MG63 (cell line): ENCODE data around the gene SLC35B3. TPM values are rescaled to one million over a fixed set of nuclear protein-coding genes. Genes with fewer than 3 reads are reported as not detected.
"Not testable (repeated sequence)": the region's sequence is repeated elsewhere in the genome, so short reads cannot be mapped to it uniquely, and the experiment has no call there.

Experiments used
- DNase-seq: peaks from one replicate; pipeline ENCODE4 v3.0.0-alpha.2; 2020
- H3K27me3 ChIP-seq: fragments of 250-450 bp; sonication (Bioruptor Pico); 2 replicates; pipeline ENCODE4 v1.5.1; 2020; ENCODE audit warnings: mild to moderate bottlenecking, moderate library complexity
- H3K36me3 ChIP-seq: fragments of 250-450 bp; sonication (Bioruptor Pico); 2 replicates; pipeline ENCODE4 v1.5.1; 2020; ENCODE audit warnings: mild to moderate bottlenecking, moderate library complexity
- H3K4me3 ChIP-seq: fragments of 250-450 bp; sonication (Bioruptor Pico); 2 replicates; pipeline ENCODE4 v1.5.1; 2020; ENCODE audit warnings: mild to moderate bottlenecking, moderate library complexity
- H3K9me3 ChIP-seq: fragments of 250-450 bp; sonication (Bioruptor Pico); 2 replicates; pipeline ENCODE4 v1.5.1; 2020; ENCODE audit warnings: mild to moderate bottlenecking, moderate library complexity
- total RNA-seq: library from RNA; depleted of rRNA; stranded (reverse); fragments of >200 nt; shearing (Covaris generic); gene quantifications from 2 replicates; pipeline ENCODE4 v1.2.3, GENCODE V29; 2014; ENCODE audit warnings: low replicate concordance; rRNA removed

SLC35B3 gene
- total RNA-seq, result 5.2 and 13.4 TPM in 2 replicates

DNA sequence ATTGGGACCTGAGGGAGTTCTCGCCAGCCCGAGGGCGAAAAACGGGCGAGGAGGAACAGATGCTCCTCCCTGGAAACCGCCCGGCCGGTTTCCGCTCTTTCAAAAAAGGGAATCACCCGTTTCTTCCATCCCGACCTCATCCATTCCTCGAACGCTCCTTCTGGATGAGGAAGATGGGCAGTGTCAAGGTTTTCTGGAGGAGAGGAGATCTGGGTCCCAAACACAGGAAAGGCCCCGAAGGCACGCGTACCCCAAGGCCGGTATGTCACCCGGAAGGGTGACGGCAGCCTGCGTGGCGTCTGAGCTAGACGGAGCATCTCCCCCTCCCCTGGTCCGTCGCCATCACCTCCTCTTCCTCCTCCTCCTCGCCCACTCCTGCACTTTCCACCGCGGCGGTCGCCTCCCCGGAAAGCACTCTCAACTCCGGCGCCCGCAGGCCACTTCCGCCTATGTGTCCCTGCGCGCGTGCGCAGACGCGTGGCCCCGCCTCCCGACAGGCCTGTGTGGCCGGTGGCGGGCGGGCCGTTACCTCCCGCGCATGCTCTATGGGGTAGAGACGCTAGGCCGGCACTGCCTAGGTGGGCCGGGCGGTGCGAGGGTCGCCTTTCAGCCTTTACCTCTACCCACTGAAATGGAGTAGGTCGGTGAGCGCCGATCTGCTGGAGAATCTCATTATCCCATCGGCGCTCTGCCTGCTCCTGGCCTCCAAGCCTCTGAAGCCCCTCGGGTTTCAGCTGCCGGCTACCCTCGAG lies at the start of gene SLC35B3:
Gene SLC35B3, minus strand, starts transcription at position 453 of the 752 bp plus-strand sequence.
- peak; percentile 95 for DNase-seq
- H3K36me3 ChIP-seq, result peaks cover 22% of the 10 kb centered on the region
- H3K27me3 ChIP-seq, result no peaks in the 10 kb centered on the region
- H3K9me3 ChIP-seq, result no peaks in the 10 kb centered on the region; the same call in 1 of the 2 replicates
- peak within 1 kb of the TSS; percentile 97 for H3K4me3 ChIP-seq

DNA sequence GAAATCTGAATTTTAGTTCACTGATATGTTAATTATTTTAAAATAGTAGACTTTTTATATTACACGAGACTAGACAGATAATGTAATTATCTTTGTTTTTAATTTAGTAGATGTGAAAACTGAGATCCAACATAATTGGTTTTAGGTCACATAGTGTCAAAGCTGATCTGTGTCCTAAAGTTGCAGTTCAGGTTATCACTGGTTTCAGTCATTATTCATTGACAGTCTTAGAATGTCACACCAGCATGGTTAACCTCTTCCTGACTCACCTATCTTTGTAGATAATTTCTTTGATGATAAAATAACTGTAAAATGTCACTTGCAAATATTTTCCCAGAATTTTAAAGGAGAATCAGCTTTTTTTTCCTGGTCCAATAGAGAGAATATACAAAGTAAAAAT lies 48.3 kb upstream of the SLC35B3 start:
- no peaks in the 10 kb centered on the region for H3K36me3 ChIP-seq
- H3K4me3 ChIP-seq, result no peak overlapping the region
- H3K9me3 ChIP-seq, result peaks cover 1% of the 10 kb centered on the region; the same call in 1 of the 2 replicates
- no peaks in the 10 kb centered on the region for H3K27me3 ChIP-seq
- DNase-seq, result no peak

DNA sequence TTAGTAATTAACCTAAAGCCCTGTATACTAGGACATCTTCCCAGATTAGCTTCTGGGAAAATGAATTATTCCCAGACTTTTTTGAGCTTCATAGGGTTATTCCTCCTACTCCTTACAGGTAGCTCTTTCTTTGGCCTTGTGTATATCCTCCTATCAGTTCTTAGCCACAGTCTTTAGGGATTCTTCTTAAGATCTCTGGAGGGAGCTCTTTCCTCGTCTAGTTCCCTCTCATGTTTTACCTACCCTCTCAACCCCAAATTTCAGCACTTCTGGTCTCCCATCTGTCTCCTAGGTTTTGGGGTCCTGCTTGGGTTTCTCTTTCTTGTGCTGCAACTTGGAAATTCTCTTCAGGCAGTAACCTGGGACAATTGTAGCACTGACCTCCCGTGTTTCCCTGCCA lies 46.4 kb upstream of the SLC35B3 start:
- Histone ChIP-seq H3K4me3 (no peak overlapping the region), H3K9me3 (peaks cover 1% of the 10 kb centered on the region; the same call in 1 of the 2 replicates), H3K36me3 (no peaks in the 10 kb centered on the region), H3K27me3 (no peaks in the 10 kb centered on the region)
- no peak for DNase-seq

DNA sequence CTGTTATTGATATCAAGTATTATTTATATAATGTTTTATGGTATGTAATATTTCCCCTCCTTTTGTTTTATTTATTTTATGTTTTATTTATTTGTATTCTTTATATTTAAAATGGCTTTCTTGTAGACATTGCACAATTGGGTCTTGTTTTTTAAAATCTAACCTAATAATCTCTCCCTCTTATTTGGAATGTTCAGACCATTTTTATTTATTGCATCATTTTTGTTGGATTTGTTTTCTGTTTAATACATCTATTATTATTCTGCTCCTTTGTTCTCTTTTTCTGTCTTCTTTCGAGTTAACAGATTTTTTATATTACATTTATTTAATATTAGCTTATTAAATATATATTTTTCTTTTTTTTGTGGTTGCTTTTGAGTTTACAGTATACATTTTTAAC lies 43.1 kb upstream of the SLC35B3 start:
- DNase-seq, result no peak
- Histone ChIP-seq H3K9me3 (peaks cover 1% of the 10 kb centered on the region; the same call in 1 of the 2 replicates), H3K27me3 (no peaks in the 10 kb centered on the region), H3K4me3 (no peak overlapping the region), H3K36me3 (no peaks in the 10 kb centered on the region)

DNA sequence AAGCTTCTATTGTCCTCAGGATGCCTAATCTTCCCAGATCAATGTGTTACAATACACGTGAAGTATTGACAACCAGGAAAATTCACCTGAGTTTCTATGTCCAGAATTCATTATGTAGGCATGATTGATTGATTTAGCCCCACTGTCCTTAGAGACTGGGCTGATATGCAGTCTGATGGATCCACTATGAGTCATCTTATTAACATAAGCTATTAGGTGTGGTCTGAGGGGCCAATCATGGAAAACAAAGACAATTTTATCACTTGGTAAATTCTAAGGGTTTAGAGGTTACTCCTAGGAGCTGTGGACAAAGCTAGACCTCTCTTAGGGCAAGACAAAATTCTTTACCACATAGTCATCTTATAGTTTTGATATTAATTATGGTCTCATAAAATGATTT lies 41.3 kb upstream of the SLC35B3 start:
- Histone ChIP-seq H3K9me3 (peaks cover 1% of the 10 kb centered on the region; the same call in 1 of the 2 replicates), H3K36me3 (no peaks in the 10 kb centered on the region), H3K27me3 (no peaks in the 10 kb centered on the region), H3K4me3 (no peak overlapping the region)
- no peak for DNase-seq

DNA sequence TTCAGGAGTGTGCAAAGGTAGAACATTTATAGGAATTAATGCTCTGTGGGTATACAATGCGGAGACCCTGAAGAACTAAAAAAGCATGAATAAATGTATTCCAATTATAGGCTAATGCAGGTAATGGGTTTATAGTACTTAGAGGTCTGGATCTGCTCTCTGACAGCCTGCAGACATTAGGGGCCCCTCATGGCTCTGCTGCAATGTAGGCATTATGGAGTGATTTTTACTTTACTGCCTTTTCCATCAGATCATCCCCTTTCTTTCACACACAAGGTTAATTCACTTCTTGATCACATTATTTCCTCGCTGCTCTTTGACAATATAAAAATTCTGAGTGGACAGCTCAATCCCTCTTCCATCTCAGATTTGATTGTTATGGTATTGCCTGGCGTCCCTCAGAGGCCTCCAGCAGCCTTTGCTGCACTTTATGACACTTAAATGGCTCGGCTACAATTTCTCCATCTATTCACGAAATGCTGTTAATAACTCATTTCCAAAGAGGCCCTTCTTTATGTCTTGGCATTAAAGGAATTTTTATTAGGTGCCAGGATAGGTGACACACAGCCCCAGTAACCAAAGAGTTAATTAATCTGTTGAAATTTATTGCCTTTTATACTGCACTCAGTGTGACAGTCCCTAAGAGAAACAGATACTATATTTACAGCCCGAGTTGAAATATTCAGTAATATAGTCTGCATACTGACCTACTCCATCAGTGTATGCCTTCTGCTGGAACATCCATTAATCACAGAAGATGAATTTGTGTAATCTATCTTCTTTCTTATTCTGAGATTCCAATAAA lies 33.4 kb upstream of the SLC35B3 start:
- H3K4me3 ChIP-seq, result no peak overlapping the region
- no peaks in the 10 kb centered on the region for H3K9me3 ChIP-seq
- no peaks in the 10 kb centered on the region for H3K36me3 ChIP-seq
- no peak for DNase-seq
- peaks cover 3% of the 10 kb centered on the region; the same call in 1 of the 2 replicates for H3K27me3 ChIP-seq

DNA sequence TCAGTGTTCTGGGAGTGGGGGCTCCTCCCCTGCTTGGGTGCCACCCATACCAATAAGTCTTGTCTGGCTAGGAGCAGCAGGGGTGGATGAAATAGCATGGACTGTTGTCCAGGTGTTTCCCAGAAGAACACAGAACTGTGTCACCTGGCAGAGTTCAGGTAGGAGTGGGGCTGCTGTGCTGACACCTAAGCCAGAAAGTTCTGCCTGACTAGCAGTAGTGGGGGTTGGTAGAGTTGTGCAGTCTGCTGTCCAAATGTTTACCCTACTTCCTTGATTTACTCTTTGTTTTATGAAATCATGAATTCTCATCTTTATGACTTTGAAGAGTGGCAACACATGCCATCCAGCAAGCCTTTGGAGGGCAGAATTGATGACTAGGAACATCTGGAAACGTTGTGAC lies 27.3 kb upstream of the SLC35B3 start:
- no peaks in the 10 kb centered on the region for H3K9me3 ChIP-seq
- H3K27me3 ChIP-seq, result no peaks in the 10 kb centered on the region
- no peak for DNase-seq
- H3K36me3 ChIP-seq, result no peaks in the 10 kb centered on the region
- no peak overlapping the region for H3K4me3 ChIP-seq

DNA sequence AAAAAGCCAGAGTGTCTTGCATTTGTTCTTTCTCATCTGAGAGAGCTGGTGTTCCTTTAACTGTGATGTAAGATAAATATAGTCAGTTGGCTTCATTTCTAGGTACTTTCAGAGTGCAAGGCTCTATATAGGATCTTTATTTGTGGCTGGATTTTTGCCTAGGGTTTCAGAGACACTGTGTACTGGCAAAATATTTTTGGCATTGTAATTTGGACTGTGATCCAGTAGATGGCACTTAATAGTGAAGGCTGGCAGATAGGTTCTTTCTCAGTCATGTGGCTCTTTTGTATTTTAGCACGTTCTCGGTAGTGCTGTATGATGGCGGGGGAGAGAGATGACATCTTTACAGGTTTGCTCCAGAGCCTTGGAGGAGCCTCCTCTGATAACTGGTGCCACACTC lies 26.8 kb upstream of the SLC35B3 start:
- H3K36me3 ChIP-seq, result no peaks in the 10 kb centered on the region

DNA sequence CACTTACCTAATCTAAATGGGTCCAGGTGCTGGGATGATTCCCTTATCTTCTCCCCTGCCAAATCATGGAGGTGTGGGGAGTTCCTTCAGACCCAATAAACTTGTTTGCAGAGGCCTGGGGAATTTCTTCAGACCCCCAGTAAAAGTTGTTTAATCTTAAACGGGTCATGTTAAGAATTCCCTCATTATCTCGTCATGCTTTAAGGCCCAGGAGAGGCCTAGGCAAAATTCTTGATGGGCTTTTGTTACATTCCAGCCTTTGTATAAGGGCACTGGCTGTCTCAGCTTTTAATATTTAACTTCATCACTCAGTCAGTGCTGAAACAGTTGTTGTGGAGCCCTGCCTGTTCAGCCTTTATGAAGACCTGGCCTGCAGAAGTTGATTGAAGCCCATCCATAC lies 11.0 kb upstream of the SLC35B3 start:
- H3K4me3 ChIP-seq, result no peak overlapping the region

More for the DNA sequence above, 26.8 kb upstream of the SLC35B3 start:
- no peaks in the 10 kb centered on the region for H3K27me3 ChIP-seq
- no peak overlapping the region for H3K4me3 ChIP-seq
- DNase-seq, result no peak
- H3K9me3 ChIP-seq, result no peaks in the 10 kb centered on the region

DNA sequence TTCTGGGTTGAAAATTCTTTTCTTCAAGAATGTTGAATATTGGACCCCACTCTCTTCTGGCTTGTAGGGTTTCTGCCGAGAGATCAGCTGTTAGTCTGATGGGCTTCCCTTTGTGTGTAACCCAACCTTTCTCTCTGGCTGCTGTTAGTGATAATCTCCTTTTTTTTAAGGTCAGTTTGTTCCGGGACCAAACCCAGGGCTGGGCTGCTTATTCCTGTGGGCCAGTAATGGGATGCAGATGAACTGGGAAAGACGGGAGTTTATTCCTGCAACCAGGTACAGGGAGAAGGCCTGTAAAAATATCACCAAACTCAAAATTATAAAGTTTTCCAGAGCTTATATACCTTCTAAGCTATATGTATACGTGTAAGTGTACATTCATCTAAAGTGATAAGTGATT lies 10.6 kb upstream of the SLC35B3 start:
- not testable (repeated sequence) for H3K4me3 ChIP-seq, DNase-seq, H3K9me3 ChIP-seq, H3K27me3 ChIP-seq, H3K36me3 ChIP-seq

More for the DNA sequence above, 11.0 kb upstream of the SLC35B3 start:
- Histone ChIP-seq H3K36me3 (no peaks in the 10 kb centered on the region), H3K9me3 (no peaks in the 10 kb centered on the region), H3K27me3 (no peaks in the 10 kb centered on the region)
- DNase-seq, result no peak

DNA sequence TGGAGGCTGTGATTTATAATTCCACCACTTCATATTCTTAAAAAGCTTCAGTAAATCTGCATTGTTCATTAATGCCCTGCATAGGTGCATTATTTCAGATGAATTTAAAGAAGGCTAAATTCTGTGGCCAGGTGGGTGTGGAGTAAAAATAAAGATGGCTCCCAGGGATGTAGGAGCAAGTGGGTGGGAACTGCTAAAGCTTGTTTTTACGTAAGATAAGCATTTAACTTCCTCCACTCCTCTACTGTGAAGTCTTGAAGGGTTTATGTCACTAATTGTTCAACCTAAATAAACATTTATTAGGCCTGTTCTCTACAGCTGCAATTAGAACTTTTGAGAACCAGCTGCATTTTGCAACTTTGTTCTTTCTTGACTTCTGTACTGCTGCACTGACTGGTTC lies 6.8 kb upstream of the SLC35B3 start:
- H3K9me3 ChIP-seq, result no peaks in the 10 kb centered on the region
- no peaks in the 10 kb centered on the region for H3K27me3 ChIP-seq
- no peak for DNase-seq

DNA sequence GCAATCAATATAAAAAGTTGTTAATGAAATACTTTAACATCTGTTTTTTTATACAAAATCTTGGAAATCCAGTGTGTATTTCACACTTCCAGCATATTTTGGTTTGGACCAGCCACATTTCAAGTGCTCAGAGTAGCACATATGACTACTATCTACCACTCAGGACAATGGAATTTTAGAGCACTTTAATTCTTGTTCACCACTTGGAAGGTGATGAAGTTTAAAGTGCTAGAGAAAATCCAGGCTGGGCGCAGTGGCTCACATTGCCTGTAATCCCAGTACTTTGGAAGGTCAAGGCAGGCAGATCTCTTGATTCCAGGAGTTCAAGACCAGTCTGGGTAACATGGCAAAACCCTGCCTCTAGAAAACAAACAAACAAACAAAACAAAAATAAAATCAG lies 6.1 kb upstream of the SLC35B3 start:
- H3K27me3 ChIP-seq, result no peaks in the 10 kb centered on the region
- no peak overlapping the region for H3K4me3 ChIP-seq
- no peaks in the 10 kb centered on the region for H3K36me3 ChIP-seq
- H3K9me3 ChIP-seq, result no peaks in the 10 kb centered on the region
- DNase-seq, result no peak

More for the DNA sequence above, 6.8 kb upstream of the SLC35B3 start:
- Histone ChIP-seq H3K4me3 (no peak overlapping the region), H3K36me3 (no peaks in the 10 kb centered on the region)

DNA sequence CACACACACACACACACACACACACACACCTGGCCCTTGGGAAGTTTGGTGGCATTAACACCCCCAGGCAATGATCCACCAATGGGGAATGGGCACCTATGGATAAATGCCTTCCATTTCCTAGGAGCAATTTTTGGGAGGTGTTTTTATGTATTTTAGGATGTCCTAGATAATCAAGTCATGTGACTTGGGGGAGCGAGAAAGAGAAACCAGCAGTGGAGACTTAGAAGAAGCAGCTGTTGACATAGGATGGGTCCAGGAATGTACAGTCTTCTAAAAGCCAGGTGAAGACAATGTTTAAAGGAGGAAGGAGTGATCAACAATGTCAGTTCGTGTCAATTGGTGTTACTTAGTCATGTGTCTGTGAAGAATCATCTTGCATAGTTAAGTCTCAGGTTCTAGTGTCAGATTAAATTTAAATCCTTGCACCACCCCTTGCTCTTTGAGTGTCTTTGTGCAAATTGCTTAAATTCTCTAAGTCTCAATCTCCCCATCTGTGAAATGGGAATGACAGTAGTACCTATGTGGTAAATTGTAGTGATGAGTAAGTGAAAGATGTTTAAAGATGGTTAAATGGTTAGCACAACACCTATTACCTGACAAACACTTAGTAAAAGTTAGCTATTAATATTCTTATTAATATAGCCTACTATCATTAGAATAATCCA lies 4.4 kb upstream of the SLC35B3 start:
- Histone ChIP-seq H3K4me3 (no peak overlapping the region), H3K9me3 (no peaks in the 10 kb centered on the region), H3K36me3 (no peaks in the 10 kb centered on the region), H3K27me3 (no peaks in the 10 kb centered on the region)
- no peak for DNase-seq

DNA sequence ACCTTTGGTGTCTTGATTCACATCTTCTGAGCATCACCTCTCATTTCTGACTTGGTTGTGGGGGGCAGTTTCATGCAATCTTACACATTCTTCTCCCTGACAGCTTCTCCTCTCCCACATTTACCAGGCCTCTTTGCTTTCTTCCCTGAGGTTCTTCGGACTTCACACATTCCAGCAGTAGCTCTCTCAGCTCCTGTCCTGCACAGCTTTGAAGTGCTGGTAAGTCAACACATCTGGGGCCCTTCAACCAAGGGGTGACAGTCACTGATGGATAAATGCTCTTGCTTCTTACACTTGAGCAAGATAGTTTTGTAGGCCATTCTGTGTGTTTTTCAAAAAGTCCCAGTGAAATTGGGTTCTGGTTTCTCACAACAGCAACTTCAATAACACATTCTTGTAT lies 2.5 kb upstream of the SLC35B3 start:
- H3K4me3 ChIP-seq, result no peak overlapping the region
- no peak for DNase-seq
- peaks cover 8% of the 10 kb centered on the region; the same call in 1 of the 2 replicates for H3K36me3 ChIP-seq
- no peaks in the 10 kb centered on the region for H3K27me3 ChIP-seq
- no peaks in the 10 kb centered on the region; the same call in 1 of the 2 replicates for H3K9me3 ChIP-seq

DNA sequence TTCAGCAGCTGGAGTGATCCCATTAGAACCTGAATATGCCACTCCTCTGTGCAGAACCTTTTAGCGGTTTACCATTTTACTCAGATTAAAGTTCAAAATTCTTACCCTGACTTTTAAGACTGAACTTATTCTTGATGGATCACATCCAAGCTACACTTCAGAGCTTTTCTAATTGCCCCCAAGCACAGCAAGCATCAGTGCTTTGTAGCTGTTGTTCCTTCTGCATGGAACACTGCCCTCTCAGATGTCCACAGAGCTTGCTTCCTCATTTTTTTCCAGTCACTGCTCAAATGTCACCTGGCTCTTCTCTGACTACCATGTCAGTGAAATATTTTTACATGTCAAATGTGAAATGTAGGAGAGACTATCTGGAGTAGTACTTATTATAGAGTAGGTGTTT lies 1.6 kb upstream of the SLC35B3 start:
- H3K36me3 ChIP-seq, result peaks cover 10% of the 10 kb centered on the region; the same call in 1 of the 2 replicates
- DNase-seq, result no peak
- H3K9me3 ChIP-seq, result no peaks in the 10 kb centered on the region; the same call in 1 of the 2 replicates
- H3K27me3 ChIP-seq, result no peaks in the 10 kb centered on the region
- no peak overlapping the region for H3K4me3 ChIP-seq

DNA sequence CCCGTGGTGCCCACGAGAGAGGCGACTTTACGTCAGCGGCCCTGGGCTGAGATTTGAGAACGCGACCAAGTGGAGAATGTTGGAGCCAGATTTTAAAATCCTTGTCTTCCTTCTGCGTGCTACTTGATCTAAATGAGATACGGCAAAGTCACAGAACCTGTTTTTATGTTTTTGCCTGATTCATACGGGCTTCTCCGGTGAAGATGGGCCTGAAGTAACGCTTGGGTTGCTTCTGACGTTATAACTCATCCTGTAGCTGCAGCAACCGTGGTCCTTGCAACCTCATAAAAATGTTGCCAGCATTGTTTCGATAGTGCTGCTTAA lies 462 bp upstream of the SLC35B3 start:
- peaks cover 21% of the 10 kb centered on the region for H3K36me3 ChIP-seq
- H3K27me3 ChIP-seq, result no peaks in the 10 kb centered on the region
- no peaks in the 10 kb centered on the region; the same call in 1 of the 2 replicates for H3K9me3 ChIP-seq
- peak overlapping the region; percentile 97 for H3K4me3 ChIP-seq
- DNase-seq, result no peak

DNA sequence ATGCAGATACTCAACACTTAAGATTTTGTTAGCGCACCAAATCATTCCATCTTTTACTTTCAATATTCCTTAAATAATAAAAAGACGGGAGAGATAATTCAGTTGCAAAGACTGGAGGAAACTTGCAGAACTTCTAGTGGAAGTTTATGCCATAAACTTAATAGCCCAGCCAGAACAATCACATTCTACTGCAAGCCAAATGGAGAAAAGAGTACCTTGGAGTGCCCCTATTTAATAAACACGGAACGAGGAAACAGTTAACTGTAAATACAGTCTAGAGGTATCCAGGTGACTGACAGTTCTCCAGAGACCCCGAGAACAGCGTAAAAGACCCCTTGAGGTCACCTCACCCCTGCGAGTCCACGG lies 635 bp downstream of the SLC35B3 start:
- Histone ChIP-seq H3K4me3 (peak overlapping the region; percentile 97), H3K36me3 (peaks cover 28% of the 10 kb centered on the region), H3K27me3 (no peaks in the 10 kb centered on the region), H3K9me3 (no peaks in the 10 kb centered on the region; the same call in 1 of the 2 replicates)
- no peak for DNase-seq
